NCI-H1436 treated with DMSO at 0.1 percent for 48 hours (cell line): ENCODE measurements around the gene TAMALIN.

Experiments
- DNase-seq: peaks from one replicate; lab custom pipeline; 2025; lab: John Stamatoyannopoulos, UW

TAMALIN gene

DNA sequence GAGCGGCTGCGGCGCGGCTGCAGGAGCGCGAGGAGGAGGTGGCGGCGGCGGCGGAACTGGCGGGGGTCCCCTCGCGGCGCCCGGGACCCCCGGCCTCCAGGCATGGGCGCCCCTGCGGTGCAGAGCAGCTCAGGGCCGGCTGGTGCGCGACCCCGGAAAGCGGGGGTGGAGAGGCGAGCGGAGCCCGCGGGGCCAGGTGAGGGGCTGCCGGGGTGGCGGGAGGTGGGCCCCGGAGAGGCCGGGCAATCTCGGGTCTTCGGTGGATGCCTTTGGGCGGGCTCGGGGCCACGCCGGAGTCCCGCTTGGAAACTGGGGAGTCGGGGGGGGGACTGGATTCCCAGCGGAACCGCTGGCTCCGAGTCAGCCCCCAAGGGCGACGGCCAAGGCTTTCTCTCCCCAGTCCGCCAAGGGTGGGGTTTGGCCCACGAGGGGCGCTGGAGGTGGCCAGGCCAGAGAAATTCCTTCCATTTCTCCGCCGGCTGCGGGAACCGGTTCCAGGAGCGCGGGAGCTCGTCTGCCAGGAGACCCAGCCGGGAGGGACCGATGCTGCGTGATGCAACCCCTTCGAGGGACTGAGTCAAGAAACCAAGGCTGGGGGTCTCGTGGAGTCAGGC is 30.6 kb downstream of the TAMALIN start:
- DNase-seq: no peak

DNA sequence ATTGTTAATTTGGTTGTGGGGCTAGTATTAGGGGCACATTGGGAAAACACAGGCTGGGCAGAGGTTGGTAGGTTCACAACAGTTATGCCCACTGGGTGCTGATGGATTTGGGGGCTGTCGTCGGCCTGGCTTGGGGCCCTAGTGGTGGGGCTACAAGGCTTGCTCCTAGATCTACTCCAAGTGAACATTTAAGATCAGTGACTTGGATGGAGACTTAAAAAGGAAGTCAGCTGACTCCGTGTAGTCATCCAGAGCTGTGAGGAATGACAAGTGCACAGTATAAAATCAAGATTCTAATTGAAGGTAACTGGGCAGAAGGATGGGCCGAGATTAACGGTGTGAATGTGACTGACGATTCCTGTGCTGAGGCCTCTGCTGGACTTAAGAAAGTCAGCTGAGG is 31.7 kb downstream of the TAMALIN start:
- no peak for DNase-seq

DNA sequence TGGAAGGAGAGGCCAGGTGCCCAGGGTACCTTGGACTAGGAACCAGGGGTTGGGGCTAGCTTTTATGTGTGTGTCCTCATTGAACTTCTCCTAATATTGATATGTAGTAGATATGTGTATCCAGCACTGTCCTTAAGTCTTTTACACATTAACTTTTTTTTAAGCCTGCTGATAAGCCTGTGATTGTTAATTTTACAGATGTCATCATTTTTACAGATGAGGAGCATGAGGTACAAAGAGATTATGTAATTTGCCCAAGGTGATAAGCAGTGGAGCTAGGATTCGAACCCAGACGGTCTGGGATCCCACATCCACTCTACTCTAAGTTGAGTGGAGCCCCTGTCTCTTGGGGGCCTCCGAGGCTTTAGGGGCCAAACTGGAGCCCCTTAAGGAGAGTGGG is 34.3 kb downstream of the TAMALIN start:
- no peak for DNase-seq

DNA sequence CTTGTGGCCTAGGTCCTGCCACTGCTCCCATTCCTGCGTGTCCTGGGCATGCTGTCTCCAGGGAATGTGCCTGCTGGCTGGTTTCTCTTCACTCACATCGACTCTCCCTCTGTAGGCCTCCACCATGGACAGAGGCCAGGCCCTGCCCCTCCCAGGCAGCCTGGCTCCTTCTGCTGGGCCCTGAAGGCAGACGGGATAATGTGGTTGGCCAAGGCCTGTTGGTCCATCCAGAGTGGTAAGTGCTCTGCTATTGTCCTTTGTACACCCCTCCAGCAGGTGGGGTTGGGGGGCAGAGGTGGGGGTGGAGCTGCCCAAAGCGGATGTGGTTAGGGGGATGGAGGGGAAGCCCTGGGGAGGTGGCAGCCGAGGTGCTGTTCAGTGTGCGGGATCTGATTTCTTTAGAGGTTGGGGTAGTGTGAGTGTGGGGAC is 35.0 kb downstream of the TAMALIN start:
- no peak for DNase-seq

DNA sequence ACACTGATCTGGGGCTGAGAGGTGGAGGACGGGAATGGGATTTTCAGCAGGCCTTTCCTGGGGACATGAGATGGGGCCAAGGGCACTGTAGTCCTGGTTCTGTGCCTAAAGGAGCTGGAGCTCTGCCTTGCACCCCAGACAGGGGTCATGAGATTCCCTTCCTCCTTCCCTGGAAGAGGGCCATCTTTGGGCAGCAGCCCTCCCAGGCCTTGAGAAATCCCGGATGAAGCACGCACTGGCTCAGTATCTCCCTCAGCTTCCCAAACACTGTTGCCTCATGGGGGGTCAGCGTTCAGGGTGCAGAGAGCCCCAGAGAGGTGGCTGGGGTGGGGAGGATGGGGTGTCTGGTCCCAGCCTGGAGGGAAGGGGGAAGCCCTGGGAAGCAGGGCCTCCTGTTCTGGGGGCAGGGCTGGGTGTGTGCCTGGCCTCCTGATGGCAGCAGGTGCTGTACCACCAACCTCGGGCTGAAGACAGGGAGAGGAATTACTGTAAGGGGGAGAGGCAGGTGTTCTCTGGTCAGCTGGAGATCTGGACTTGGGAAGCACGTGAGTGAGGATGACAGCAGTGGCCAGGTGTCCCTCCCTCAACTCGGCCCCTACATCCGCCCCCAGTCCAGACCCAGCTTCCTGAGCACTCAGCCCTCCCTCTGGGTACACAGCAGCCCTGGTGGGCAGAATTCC is 36.1 kb downstream of the TAMALIN start:
- DNase-seq: no peak

DNA sequence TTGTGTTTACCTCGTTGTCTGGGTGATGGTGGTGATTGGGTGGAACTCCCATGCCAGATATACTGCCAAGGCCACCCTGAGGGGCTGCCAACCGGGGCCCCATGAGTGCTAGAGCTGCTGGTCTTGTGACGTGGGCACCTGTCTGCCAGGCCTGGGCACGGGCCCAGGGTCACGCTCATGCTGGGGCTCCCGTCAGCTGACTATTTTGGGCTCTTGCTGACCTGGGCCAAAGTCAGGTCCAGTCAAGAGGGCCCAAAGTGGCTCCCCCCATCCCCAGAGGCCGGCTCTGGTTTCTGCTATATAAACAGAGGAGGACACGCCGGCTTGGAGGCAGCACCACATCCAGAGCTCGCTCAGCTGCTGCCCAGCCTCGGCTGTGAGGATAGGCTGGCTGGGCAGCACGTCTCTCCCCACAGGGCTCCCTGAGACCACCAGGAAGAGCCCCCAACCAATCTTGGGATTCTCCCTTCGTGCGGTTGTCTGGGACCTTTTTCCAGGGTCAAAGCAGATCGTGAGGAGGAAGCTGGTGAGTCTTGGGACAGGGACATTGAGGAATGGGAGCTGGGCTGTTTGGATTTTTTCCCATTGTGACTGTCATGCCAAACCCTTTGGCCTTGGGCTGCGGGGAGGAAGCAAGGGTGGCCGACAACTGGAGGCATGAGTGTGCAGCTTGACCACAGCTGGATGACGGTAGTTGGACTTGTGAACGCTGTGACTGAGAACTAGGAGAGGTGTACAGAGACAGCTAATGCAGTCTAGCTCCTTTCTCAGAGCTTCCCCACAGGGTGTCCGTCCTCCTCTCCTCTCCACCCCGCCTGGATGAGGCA is 36.9 kb downstream of the TAMALIN start:
- DNase-seq: no peak

DNA sequence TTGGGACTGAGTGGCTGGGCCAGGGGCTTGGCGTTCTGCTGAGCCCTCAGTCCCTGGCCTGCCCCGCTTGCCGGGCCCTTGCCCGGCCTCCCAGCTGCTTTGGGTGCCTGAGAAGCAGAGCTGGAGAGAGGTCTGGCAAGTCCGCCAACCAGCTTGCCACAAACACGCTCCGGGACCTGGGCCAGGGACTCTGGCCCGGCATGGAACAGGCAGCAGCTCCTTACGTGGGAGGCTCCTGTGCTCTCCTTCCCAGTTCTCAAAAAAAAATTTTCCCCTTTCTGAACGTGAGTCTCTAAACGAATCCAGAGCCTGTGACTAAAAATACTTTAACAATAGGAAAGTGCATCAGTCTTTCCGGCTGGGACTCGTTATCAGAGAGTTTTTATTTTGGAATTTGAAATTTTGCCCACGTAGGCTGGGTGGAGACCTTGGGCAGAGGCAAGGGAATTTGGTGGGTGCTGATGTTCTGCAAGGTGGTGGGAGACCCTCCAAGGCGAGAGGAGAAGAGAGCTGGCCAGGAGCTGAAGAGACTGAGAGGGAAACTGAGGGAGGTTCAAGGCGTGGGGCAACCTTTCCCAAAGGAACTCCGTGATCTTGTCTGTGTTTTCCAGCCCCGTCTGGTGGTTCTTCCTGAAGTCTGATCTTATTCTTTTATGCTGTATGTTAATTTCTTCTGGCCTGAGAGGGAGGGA is 37.7 kb downstream of the TAMALIN start:
- DNase-seq: no peak

DNA sequence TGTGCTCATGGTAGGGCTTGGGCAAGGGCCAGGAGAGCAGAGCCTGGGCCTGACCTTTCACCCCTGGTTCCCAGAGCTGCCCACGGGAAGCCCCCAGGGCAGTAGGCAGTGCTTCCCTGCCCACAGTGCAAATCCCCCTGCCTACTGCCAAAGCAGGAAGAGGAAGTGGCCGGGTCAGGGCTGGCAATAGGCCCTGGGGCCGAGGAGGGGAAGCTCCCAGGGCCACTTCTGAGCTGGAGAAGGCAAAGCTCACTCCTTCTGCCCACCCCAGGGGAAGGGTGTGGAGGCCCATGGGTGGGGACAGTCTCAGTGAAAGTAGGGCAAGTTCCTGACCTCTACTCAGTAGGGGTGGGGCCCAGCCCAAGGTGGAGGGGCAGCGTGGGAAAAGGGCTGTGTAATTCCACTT is 39.1 kb downstream of the TAMALIN start:
- DNase-seq: no peak

DNA sequence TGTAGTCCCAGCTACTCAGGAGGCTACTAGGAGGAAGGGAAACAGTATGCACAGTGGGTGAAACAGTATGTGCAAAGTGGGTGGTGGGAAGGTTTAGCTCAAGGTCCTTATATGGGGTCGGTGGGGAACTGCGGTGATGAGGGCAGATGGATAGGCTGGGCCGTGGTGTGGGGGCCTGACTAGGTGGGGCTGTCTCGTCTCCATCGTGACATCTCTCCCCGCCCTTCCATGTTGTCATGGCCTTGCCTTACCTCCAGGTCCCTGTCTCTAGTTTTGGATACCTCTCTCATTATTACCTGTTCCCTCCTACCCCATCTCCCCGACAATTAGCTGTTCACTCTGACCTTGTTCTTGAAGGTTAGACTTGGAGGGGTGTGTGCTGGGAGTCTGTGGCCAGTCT is 40.1 kb downstream of the TAMALIN start:
- DNase-seq: no peak

DNA sequence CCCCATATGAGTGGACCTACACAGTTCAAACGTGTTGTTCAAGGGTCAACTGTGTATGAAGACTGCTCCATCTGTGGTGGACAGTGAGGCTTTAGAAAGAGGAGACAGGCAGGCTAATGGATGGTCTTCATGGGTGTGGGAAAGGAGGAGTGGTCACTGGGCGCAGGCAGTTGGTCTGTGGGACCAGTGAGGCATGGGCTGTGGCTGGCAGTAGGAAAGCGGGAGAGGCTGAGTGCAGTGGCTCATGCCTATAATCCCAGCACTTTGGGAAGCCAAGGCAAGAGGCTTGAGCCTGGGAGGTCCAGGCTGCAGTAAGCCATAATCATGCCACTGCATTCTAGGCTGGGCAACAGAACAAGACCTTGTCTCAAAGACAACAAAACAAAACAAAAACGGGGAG is 42.5 kb downstream of the TAMALIN start:
- DNase-seq: no peak

DNA sequence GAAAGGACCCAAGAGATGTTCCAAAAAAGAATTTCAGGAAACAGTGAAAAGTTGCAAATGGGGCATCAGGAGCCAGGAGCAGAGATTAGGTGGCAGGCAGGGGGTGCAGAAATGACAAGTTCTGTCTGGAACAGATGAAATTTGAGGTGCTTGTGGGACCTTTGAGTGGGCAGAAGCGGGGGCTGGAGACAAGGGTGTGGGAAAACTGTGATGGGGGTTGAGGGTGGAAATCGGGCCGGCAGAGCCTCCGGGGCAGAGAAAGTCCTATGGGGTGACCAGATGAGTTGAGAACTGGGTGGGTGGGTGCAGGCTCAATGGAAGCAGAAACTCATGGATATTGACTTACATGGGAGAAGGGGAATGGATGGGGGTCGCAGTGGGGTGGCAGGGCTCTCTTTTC is 42.9 kb downstream of the TAMALIN start:
- DNase-seq: no peak

DNA sequence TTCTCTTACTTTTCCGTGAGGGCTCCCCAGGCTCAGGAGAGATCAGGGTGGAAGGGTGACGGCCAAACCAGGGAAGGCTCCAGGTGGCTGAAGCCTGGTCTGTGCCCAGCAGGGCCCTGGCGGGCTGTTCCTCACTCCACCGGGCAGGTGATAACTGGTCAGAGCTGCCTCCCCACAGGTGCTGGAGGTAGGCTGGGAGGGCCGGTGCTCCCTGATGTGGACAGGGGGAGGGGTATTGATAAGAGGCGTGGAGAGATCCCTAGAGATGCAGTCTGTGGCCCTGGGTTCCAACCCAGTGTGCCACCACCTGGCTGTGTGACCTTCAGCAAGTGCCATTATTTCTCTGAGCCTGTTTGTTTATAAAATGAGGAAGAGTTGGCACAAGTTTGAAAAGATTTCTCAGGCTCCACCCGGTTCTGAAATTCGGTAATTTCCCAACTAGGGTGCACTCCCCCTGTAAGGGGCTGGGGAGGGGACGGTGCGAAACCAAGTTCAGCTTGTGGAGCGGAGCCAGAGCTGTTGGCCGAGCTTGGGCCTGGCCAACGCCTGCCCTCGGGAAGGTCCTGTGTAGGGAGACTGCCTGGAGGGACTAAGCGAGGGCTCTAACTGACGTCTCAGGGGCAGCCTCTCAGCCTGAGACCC is 43.5 kb downstream of the TAMALIN start:
- no peak for DNase-seq

DNA sequence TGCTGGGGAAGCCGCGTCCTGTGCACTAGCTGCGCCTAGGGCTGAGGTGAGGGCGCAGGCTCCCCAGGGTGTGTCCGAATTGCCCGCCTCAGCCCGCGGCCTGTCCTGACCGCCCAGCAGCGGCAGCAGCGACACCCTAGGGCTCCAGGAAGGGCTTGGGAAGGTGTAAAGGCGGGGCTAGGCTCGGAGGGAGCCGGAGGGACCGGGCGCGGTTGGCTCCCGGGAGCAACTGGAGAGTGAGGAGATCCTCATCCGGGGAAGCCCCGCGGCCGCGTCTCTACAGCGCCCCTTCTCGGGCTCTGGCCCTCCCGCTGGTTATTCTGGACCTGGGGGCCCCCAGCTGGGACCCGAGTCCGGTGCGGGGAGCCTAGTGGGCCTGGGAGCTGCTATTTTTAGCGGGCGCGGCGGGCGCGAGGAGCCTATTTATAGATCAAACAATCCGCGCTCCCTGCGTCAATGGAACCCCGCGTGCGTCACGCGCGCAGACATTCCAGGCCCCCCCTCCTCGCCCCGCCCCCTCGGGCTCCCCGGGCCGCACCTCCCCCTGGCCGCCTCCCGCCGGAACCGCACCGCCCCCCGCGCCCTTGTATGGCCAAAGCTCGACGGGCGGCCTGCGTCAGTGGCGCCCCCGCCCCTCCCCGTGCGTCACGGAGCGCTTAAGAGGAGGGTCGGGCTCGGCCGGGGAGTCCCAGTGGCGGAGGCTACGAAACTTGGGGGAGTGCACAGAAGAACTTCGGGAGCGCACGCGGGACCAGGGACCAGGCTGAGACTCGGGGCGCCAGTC is 44.2 kb downstream of the TAMALIN start, which contains the start of gene NR4A1:
Gene NR4A1 (plus strand): TSS at position 685 of the 784 bp plus-strand sequence. CDS start 2,887 bp downstream, outside the sequence.
- peak; percentile 62 for DNase-seq

DNA sequence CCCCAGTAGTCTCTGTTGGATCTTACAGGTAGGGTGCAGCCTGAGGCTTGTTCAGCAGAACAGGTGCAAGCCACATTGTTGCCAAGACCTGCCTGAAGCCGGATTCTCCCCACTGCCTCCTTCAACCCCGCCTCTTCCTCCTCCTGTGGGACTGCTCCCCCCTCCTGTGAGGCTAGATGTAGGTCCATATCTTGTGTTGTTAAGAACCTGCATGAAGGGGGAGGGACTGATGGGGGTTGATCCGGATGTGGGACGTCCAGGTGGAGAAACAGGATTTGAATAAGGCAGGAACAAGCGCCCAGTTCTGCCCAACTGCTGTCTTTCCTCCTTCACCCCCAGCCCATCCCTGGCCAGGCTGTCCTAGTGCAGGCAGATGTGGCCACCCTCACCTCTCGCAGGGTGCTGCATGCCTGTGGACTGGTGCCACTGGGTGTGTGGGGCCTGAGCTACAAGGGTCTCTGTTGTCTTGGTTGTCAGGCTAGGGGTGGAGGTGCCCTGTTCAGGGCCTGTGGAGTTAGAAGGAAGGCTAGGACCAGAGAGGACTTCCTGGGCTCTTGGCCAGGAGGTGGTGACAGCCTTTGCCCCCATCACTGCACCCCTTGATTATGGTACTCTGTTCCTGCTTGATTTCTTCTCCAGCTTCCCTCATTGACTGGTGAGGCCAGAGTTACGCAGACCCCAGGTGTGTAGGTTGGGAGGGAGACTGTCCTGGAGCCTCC is 45.9 kb downstream of the TAMALIN start:
- no peak for DNase-seq

DNA sequence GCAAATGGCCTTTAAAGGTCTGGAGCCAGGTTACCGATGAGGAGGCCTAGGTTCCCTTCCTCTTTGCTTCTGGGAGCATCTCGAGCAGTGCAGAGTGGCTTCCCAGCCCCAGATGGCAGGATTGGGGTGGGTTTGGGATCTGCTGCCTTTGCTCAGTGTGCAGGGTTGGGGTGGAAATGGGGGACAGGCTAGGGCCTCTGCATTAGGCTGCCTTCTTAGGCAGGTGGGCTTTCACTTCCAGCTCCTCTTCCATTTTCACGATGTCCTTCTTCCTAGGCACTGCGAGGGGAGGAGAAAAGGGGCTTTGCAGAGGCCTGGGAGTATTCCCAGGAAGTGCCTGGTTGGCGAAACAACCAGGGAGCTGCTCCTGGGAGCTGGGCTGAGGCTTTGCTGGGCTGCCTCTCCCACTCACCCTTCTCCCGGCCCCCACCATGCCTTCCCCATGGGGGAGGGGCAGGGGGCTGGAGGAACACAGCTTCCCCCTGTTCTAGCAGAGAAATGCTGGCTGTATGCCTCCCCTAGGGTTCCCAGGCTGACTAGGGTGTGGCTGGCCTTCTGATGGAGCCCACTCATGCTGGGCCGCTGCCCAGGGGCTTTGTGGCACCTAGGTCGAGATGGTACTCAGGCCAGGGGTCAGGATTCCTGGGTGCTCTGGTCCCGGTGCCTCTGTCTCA is 46.9 kb downstream of the TAMALIN start:
- no peak for DNase-seq

DNA sequence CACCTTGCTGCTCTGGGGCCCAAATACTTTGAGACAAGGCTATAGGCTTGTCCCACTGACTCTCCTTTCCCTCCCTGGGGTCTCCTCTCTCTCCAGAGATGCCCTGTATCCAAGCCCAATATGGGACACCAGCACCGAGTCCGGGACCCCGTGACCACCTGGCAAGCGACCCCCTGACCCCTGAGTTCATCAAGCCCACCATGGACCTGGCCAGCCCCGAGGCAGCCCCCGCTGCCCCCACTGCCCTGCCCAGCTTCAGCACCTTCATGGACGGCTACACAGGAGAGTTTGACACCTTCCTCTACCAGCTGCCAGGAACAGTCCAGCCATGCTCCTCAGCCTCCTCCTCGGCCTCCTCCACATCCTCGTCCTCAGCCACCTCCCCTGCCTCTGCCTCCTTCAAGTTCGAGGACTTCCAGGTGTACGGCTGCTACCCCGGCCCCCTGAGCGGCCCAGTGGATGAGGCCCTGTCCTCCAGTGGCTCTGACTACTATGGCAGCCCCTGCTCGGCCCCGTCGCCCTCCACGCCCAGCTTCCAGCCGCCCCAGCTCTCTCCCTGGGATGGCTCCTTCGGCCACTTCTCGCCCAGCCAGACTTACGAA is 47.6 kb downstream of the TAMALIN start:
- DNase-seq: no peak

DNA sequence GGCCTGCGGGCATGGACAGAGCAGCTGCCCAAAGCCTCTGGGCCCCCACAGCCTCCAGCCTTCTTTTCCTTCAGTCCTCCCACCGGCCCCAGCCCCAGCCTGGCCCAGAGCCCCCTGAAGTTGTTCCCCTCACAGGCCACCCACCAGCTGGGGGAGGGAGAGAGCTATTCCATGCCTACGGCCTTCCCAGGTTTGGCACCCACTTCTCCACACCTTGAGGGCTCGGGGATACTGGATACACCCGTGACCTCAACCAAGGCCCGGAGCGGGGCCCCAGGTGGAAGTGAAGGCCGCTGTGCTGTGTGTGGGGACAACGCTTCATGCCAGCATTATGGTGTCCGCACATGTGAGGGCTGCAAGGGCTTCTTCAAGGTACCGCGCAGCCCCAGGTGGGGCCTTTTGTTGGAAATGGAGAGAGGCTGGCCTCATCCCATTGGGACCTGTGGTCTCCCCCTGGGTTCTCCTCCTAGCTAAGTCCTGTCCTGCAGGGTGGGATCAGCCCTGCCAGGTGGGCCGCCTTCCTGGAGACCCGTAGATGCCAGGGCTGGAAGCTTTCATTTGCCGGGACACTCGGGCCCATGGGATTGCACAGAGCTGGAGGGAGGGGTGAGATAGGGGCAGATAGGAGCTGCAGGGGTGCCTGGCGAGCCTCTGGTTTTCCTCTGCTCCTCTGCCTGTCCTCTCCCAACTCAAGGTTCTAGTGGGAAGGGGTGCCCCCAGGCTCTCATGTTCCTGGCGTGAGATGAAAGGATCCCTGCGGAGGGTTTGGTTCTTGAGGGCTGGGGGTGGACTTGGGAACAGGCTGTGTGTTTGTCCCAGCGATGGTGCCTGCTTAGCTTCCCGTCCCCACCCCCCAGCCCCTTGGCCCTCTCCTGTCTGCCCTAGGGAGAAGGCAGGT is 48.3 kb downstream of the TAMALIN start:
- DNase-seq: no peak
